ENCODE results near the gene TCF12.

Gene TCF12

DNA sequence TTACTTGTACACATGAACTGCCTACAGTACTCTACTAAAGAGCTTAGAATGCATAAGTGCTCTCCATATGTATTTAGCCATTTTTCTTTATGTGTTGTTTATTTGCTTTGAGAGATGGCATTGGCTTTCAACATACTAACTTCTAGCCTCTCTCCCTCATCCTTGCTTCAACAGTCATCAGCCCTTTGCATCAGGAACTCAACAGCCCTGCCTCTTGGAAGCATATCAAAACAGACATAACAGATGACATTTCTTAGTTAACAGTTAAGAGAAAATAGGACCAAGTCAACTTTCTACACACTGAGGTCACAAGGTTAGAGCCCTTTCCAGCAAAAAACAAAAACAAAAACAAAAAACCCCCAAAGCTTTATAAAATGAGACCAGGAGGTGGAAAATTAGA, 145.6 kb downstream of the TCF12 start:
- intact Hi-C loops (cut with DNase I; ENCODE audit: low total_unique reads), result no loop called here
- no peak overlapping the region for H3K27ac ChIP-seq

DNA sequence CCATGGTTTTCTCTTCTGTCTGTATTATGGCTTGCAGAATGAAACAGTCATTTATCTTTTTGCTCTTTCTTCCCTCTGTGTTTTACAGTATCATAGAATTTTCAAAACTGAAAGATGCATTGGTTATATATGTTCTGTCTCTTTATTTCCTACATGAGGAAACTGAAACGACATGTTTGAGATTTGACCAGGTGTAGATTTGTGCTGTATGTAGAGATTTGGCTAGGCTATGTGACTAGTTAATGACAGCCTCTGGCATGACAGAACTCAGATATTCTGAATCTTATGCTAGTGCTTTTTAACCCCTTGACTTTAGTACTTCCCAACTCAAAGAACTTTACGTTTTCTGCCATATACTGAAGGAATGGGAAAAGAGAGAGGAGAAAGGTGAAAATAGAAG, 151.0 kb downstream of the TCF12 start:
- Histone ChIP-seq H3K4me1 (peaks cover 0 to 36% (median 4%) of the 10 kb centered on the region in 4 donors), H3K27me3 (no peaks in the 10 kb centered on the region), H3K27ac (no peak overlapping the region), H3K9me3 (no peaks in the 10 kb centered on the region), H3K36me3 (no peaks in the 10 kb centered on the region), H3K4me3 (no peak overlapping the region)
- intact Hi-C loops (cut with DNase I; ENCODE audit: low total_unique reads), result no loop called here
- TF ChIP-seq, protein P1, sequence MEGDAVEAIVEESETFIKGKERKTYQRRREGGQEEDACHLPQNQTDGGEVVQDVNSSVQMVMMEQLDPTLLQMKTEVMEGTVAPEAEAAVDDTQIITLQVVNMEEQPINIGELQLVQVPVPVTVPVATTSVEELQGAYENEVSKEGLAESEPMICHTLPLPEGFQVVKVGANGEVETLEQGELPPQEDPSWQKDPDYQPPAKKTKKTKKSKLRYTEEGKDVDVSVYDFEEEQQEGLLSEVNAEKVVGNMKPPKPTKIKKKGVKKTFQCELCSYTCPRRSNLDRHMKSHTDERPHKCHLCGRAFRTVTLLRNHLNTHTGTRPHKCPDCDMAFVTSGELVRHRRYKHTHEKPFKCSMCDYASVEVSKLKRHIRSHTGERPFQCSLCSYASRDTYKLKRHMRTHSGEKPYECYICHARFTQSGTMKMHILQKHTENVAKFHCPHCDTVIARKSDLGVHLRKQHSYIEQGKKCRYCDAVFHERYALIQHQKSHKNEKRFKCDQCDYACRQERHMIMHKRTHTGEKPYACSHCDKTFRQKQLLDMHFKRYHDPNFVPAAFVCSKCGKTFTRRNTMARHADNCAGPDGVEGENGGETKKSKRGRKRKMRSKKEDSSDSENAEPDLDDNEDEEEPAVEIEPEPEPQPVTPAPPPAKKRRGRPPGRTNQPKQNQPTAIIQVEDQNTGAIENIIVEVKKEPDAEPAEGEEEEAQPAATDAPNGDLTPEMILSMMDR (IDR thresholded peaks at IDR 0.05), result no peak
- no peak for DNase-seq

More for the DNA sequence above, 145.6 kb downstream of the TCF12 start:
- Histone ChIP-seq H3K27me3 (no peaks in the 10 kb centered on the region), H3K36me3 (no peaks in the 10 kb centered on the region), H3K4me3 (no peak overlapping the region), H3K9me3 (no peaks in the 10 kb centered on the region), H3K4me1 (peaks cover 0 to 17% (median 0%) of the 10 kb centered on the region in 4 donors)
- TF ChIP-seq, protein P1 (IDR thresholded peaks at IDR 0.05), result no peak
- no peak for DNase-seq

DNA sequence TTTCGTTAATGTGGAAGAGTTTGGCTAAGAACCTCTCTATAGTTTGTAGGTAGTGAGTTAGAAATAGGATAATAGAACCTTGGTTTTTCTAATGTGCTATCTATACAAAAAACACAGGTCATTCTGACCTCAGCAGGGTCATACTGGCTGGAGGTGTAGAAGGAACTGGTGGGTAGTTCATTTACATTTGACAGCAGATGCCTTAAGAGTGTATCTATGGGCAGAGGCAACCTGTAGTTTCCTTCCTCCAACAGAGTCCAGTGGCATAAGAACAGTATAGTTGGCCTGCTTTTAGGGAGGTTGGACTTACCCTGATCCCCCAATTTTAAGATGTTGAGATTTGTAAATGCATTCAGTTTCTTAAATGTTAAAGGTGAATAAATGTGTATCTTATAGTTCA, 152.2 kb downstream of the TCF12 start:
- no peaks in the 10 kb centered on the region for H3K36me3 ChIP-seq
- H3K4me1 ChIP-seq, result peaks cover 0 to 28% (median 4%) of the 10 kb centered on the region in 4 donors
- H3K27ac ChIP-seq, result no peak overlapping the region
- intact Hi-C loops (cut with DNase I; ENCODE audit: low total_unique reads), result no loop called here
- no peaks in the 10 kb centered on the region for H3K9me3 ChIP-seq
- no peaks in the 10 kb centered on the region for H3K27me3 ChIP-seq
- DNase-seq, result no peak
- no peak overlapping the region for H3K4me3 ChIP-seq
- TF ChIP-seq, protein P1 (IDR thresholded peaks at IDR 0.05), result no peak

DNA sequence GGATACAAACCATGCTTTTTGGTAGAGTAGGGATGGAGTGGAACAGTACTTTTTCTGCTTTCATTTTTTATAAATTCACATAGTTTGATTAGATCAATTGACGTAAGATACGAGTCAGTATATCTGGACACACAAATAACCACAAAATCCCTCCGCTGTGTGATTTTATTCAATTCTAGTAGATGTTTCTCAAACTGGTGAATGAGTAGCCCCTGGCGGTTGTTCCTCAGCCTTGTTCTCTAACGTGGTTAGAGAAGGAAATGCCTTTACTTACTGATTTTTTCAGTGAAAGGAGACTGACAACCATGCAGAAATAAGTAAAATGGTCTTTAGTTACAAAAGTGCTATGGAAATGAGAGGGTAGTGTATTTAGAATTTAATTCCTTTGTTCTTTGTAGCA, 161.0 kb downstream of the TCF12 start:
- no peak overlapping the region for H3K4me3 ChIP-seq
- no peak overlapping the region for H3K27ac ChIP-seq
- H3K9me3 ChIP-seq, result no peaks in the 10 kb centered on the region
- peaks cover 0 to 19% (median 1%) of the 10 kb centered on the region in 4 donors for H3K4me1 ChIP-seq
- intact Hi-C loops (cut with DNase I; ENCODE audit: low total_unique reads), result no loop called here
- TF ChIP-seq, protein P1 (IDR thresholded peaks at IDR 0.05), result no peak
- DNase-seq, result no peak
- H3K27me3 ChIP-seq, result no peaks in the 10 kb centered on the region
- no peaks in the 10 kb centered on the region for H3K36me3 ChIP-seq

DNA sequence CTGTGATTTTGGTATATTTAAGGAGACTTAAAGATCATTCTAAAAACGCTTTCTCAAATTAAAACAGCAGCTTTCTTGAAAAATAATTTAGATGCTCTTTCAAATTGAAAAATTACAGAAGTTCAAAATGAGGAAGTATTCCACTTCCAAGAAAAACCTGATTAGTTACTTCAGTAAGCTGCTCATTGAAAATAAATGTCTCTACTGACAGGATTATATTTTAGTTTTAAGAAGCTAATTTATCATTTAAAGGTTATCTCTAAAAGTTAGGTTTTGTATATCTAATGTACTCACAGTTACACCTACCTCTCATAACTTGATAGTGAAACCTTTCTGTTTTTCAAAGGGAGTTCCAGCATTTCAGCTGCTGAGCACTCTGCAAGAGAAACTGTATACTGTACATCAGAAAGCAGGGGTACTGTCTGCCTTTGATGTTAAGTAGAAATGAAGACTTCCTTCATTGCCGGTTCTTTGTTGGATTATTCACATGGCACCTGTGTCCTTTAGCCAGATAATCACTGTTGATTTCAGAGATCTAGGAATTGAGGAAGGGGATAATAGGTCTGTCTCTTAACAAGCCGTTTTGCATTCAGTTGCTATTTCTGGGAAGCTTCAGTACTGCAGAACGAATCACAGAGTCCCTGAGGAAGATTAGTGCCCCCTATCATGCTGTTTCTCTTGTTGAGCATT, 161.6 kb downstream of the TCF12 start:
- H3K27me3 ChIP-seq, result no peaks in the 10 kb centered on the region
- no peaks in the 10 kb centered on the region for H3K9me3 ChIP-seq
- H3K27ac ChIP-seq, result no peak overlapping the region
- intact Hi-C loops (cut with DNase I; ENCODE audit: low total_unique reads), result no loop called here
- no peak for DNase-seq
- peaks cover 0 to 19% (median 1%) of the 10 kb centered on the region in 4 donors for H3K4me1 ChIP-seq
- H3K36me3 ChIP-seq, result no peaks in the 10 kb centered on the region
- TF ChIP-seq, protein P1 (IDR thresholded peaks at IDR 0.05), result no peak
- H3K4me3 ChIP-seq, result no peak overlapping the region
